A549 treated with AZD9567 at 1 μM for 4 hours (cell line): ENCODE measurements around the gene ARID5A. TPM values are rescaled to one million over a fixed set of nuclear protein-coding genes. Genes with fewer than 3 reads are reported as not detected.

Experiments used
- total RNA-seq: library from RNA; stranded (reverse); fragments of 200-300 nt; extraction: Qiagen RNA extraction; gene quantifications from 5 replicates; pipeline ENCODE4 v1.2.3, GENCODE V29; 2022; ENCODE audit not compliant: insufficient read depth

Gene ARID5A
- total RNA-seq = 4.9 to 6.5 TPM (median 6.0 TPM) in 5 replicates

GRCh38 chr2:96536445-96537065 is at the start of gene ARID5A:
TSS of gene ARID5A (plus strand) at chr2:96536752. CDS start at chr2:96536827, 75 bp downstream.

GRCh38 chr2:96505231-96505889 is 31.2 kb upstream of the ARID5A start, which contains the start of gene NEURL3:
TSS of gene NEURL3 (minus strand) at chr2:96505357. CDS start at chr2:96505286, 71 bp downstream.

Other genes starting within 250 kb of the ARID5A start
- 109 to 143 TPM (median 116 TPM) in 5 replicates for gene SNRNP200, start 231.2 kb upstream of the ARID5A start, total RNA-seq
- gene ITPRIPL1, start 211.4 kb upstream of the ARID5A start, total RNA-seq = not detected in 5 replicates
- 42.4 to 63.4 TPM (median 46.7 TPM) in 5 replicates for gene NCAPH, start 201.0 kb upstream of the ARID5A start, total RNA-seq
- 0.30 to 1.0 TPM (median 0.76 TPM) in 4 of 5 replicates, not detected in the other for gene NEURL3, start 31.4 kb upstream of the ARID5A start, total RNA-seq
- gene KANSL3, start 101.6 kb downstream of the ARID5A start, total RNA-seq = 23.1 to 26.2 TPM (median 25.0 TPM) in 5 replicates
- not detected in 5 replicates for gene FER1L5, start 106.0 kb downstream of the ARID5A start, total RNA-seq
- gene LMAN2L, start 203.3 kb downstream of the ARID5A start, total RNA-seq = 17.1 to 21.3 TPM (median 19.6 TPM) in 5 replicates
- 9.2 to 12.0 TPM (median 11.9 TPM) in 5 replicates for gene CNNM4, start 224.2 kb downstream of the ARID5A start, total RNA-seq